ENCODE measurements around the gene MLX. TPM values are rescaled to one million over a fixed set of nuclear protein-coding genes. Genes with fewer than 3 reads are reported as not detected.

The MLX gene
- total RNA-seq, 3 donors from 2014 or later (not counting 1 experiment from before 2014, with no cell fraction given) = 38.9 to 58.2 (median 42.6) TPM

- peaks cover 33 to 34% of the 10 kb centered on the region in 2 donors for H3K4me1 Mint-ChIP-seq
- peak; percentile 59 for TF ChIP-seq CTCF (IDR thresholded peaks at IDR 0.05)
- H3K27me3 Mint-ChIP-seq (ENCODE audit: low read depth in 2 of 2) = no peaks in the 10 kb centered on the region
- Histone ChIP-seq H3K27me3 (ENCODE audit: control insufficient read depth, insufficient read depth, low read length) (no peaks in the 10 kb centered on the region), H3K4me1 (ENCODE audit: control insufficient read depth, insufficient read depth, low read length) (peaks cover 18% of the 10 kb centered on the region), H3K27ac (ENCODE audit: low read length) (peak overlapping the region; percentile 79), H3K9me3 (ENCODE audit: control insufficient read depth, insufficient read depth, low read length) (no peaks in the 10 kb centered on the region), H3K4me3 (ENCODE audit: low read length) (peak overlapping the region; percentile 88), H3K36me3 (ENCODE audit: control insufficient read depth, insufficient read depth, low read length) (peaks cover 50% of the 10 kb centered on the region)
- DNase-seq (peak; percentile 61 to 83), ATAC-seq (peak; percentile 47 to 56 (median 49))
- intact Hi-C loops (cut with micrococcal nuclease) = loop anchor here (1.0 to 5.0 kb wide), 3 partner anchors 16 to 184 kb away; partner anchors contain the start of genes COASY and RAMP2
- peaks cover 12% of the 10 kb centered on the region for H3K36me3 Mint-ChIP-seq
- peak overlapping the region; percentile 98 for H3K4me3 Mint-ChIP-seq
- 0% methylated on average over 20 of the region's 20 CpGs for WGBS (ENCODE audit: insufficient coverage)
- H3K27ac Mint-ChIP-seq = peak overlapping the region; percentile 95 to 96
- no peaks in the 10 kb centered on the region for H3K9me3 Mint-ChIP-seq
Measured at GRCh38 chr17:42578282-42578869, 11.5 kb downstream of the MLX start.

GRCh38 chr17:42579794-42580551 is 13.1 kb downstream of the MLX start:
- 72% methylated on average over 2 of the region's 2 CpGs for WGBS (ENCODE audit: insufficient coverage)
- no peak for TF ChIP-seq CTCF (IDR thresholded peaks at IDR 0.05)
- peak overlapping the region; percentile 34 to 61 for H3K27ac Mint-ChIP-seq
- H3K36me3 Mint-ChIP-seq = peaks cover 7% of the 10 kb centered on the region
- DNase-seq (no peak), ATAC-seq (no peak)
- H3K4me3 Mint-ChIP-seq = no peak overlapping the region
- H3K27me3 Mint-ChIP-seq (ENCODE audit: low read depth in 2 of 2) = no peaks in the 10 kb centered on the region
- no peaks in the 10 kb centered on the region for H3K9me3 Mint-ChIP-seq
- Histone ChIP-seq H3K4me1 (ENCODE audit: control insufficient read depth, insufficient read depth, low read length) (peaks cover 18% of the 10 kb centered on the region), H3K36me3 (ENCODE audit: control insufficient read depth, insufficient read depth, low read length) (peaks cover 56% of the 10 kb centered on the region), H3K4me3 (ENCODE audit: low read length) (no peak overlapping the region), H3K27me3 (ENCODE audit: control insufficient read depth, insufficient read depth, low read length) (no peaks in the 10 kb centered on the region), H3K9me3 (ENCODE audit: control insufficient read depth, insufficient read depth, low read length) (no peaks in the 10 kb centered on the region), H3K27ac (ENCODE audit: low read length) (no peak overlapping the region)
- intact Hi-C loops (cut with micrococcal nuclease) = loop anchor here (2.0 to 5.0 kb wide), 2 partner anchors 17 to 182 kb away; partner anchors contain the start of genes COASY and RAMP2
- peaks cover 28 to 31% of the 10 kb centered on the region in 2 donors for H3K4me1 Mint-ChIP-seq

- H3K27me3 Mint-ChIP-seq (ENCODE audit: low read depth in 2 of 2) = no peaks in the 10 kb centered on the region
- TF ChIP-seq CTCF (IDR thresholded peaks at IDR 0.05) = no peak
- intact Hi-C loops (cut with micrococcal nuclease) = no loop called here
- Histone ChIP-seq H3K27me3 (ENCODE audit: control insufficient read depth, insufficient read depth, low read length) (no peaks in the 10 kb centered on the region), H3K4me3 (ENCODE audit: low read length) (no peak overlapping the region), H3K27ac (ENCODE audit: low read length) (no peak overlapping the region), H3K4me1 (ENCODE audit: control insufficient read depth, insufficient read depth, low read length) (peaks cover 21% of the 10 kb centered on the region), H3K9me3 (ENCODE audit: control insufficient read depth, insufficient read depth, low read length) (no peaks in the 10 kb centered on the region), H3K36me3 (ENCODE audit: control insufficient read depth, insufficient read depth, low read length) (peaks cover 66% of the 10 kb centered on the region)
- no peak for ATAC-seq
- H3K27ac Mint-ChIP-seq = no peak overlapping the region
- peaks cover 7% of the 10 kb centered on the region for H3K36me3 Mint-ChIP-seq
- H3K9me3 Mint-ChIP-seq = no peaks in the 10 kb centered on the region
- WGBS (ENCODE audit: insufficient coverage) = 97% methylated on average over 10 of the region's 10 CpGs
- DNase-seq = no peak
- H3K4me1 Mint-ChIP-seq = peaks cover 24 to 27% of the 10 kb centered on the region in 2 donors
- no peak overlapping the region for H3K4me3 Mint-ChIP-seq
Measured at GRCh38 chr17:42581744-42582270, 14.9 kb downstream of the MLX start.

Data from natural killer cell (primary cell).